ENCODE data around the gene RBFOX2. TPM values are rescaled to one million over a fixed set of nuclear protein-coding genes. Genes with fewer than 3 reads are reported as not detected.

RBFOX2 gene
- total RNA-seq, 4 donors from 2014 or later, result 46.6 to 82.7 (median 62.1) TPM

GRCh38 chr22:35873426-35873825, 155.2 kb downstream of the RBFOX2 start:
- 96% methylated on average over 3 of the region's 3 CpGs for WGBS

GRCh38 chr22:35872451-35872850, 156.2 kb downstream of the RBFOX2 start:
- 79% methylated on average over 13 of the region's 13 CpGs for WGBS
- Histone ChIP-seq H3K27me3 (no peaks in the 10 kb centered on the region), H3K27ac (no peak overlapping the region), H3K9me3 (no peaks in the 10 kb centered on the region), H3K36me3 (no peaks in the 10 kb centered on the region), H3K4me3 (no peak overlapping the region), H3K4me1 (peaks cover 1% of the 10 kb centered on the region)
- no peak for DNase-seq (ENCODE audit: low spot score in 2 of 2)
- no peak for TF ChIP-seq POLR2A (IDR thresholded peaks at IDR 0.05)
- TF ChIP-seq EP300 (IDR thresholded peaks at IDR 0.05), result no peak
- TF ChIP-seq CTCF (IDR thresholded peaks at IDR 0.05), result no peak
- TF ChIP-seq POLR2AphosphoS5 (IDR thresholded peaks at IDR 0.05), result no peak

More at GRCh38 chr22:35873426-35873825, 155.2 kb downstream of the RBFOX2 start:
- no peak for DNase-seq (ENCODE audit: low spot score in 2 of 2)
- TF ChIP-seq CTCF (IDR thresholded peaks at IDR 0.05) (no peak), EP300 (IDR thresholded peaks at IDR 0.05) (no peak), POLR2AphosphoS5 (IDR thresholded peaks at IDR 0.05) (no peak), POLR2A (IDR thresholded peaks at IDR 0.05) (no peak)
- no peak overlapping the region for H3K4me3 ChIP-seq
- no peaks in the 10 kb centered on the region for H3K4me1 ChIP-seq
- H3K9me3 ChIP-seq, result no peaks in the 10 kb centered on the region
- no peaks in the 10 kb centered on the region for H3K36me3 ChIP-seq
- no peaks in the 10 kb centered on the region for H3K27me3 ChIP-seq
- H3K27ac ChIP-seq, result no peak overlapping the region

GRCh38 chr22:35870517-35871293, 157.9 kb downstream of the RBFOX2 start:
- Histone ChIP-seq H3K27ac (no peak overlapping the region), H3K9me3 (no peaks in the 10 kb centered on the region), H3K36me3 (no peaks in the 10 kb centered on the region), H3K27me3 (no peaks in the 10 kb centered on the region), H3K4me3 (no peak overlapping the region), H3K4me1 (peaks cover 3% of the 10 kb centered on the region)
- TF ChIP-seq POLR2AphosphoS5 (IDR thresholded peaks at IDR 0.05) (no peak), POLR2A (IDR thresholded peaks at IDR 0.05) (no peak), EP300 (IDR thresholded peaks at IDR 0.05) (no peak), CTCF (IDR thresholded peaks at IDR 0.05) (no peak)
- no peak for DNase-seq (ENCODE audit: low spot score in 2 of 2)
- WGBS, result 72% methylated on average over 3 of the region's 3 CpGs

- no peaks in the 10 kb centered on the region for H3K36me3 ChIP-seq
- H3K27me3 ChIP-seq, result no peaks in the 10 kb centered on the region
- TF ChIP-seq POLR2A (IDR thresholded peaks at IDR 0.05), result no peak
- no peak for TF ChIP-seq CTCF (IDR thresholded peaks at IDR 0.05)
- no peak for TF ChIP-seq POLR2AphosphoS5 (IDR thresholded peaks at IDR 0.05)
- TF ChIP-seq EP300 (IDR thresholded peaks at IDR 0.05), result no peak
- no peaks in the 10 kb centered on the region for H3K9me3 ChIP-seq
- H3K4me1 ChIP-seq, result peaks cover 3% of the 10 kb centered on the region
- 95% methylated on average over 5 of the region's 5 CpGs for WGBS
- H3K27ac ChIP-seq, result no peak overlapping the region
- no peak overlapping the region for H3K4me3 ChIP-seq
- no peak for DNase-seq (ENCODE audit: low spot score in 2 of 2)
Measured at GRCh38 chr22:35868938-35869337, 159.7 kb downstream of the RBFOX2 start.

GRCh38 chr22:35866651-35867050, 162.0 kb downstream of the RBFOX2 start:
- Histone ChIP-seq H3K27ac (no peak overlapping the region), H3K4me3 (no peak overlapping the region), H3K9me3 (no peaks in the 10 kb centered on the region), H3K27me3 (no peaks in the 10 kb centered on the region), H3K4me1 (peaks cover 3% of the 10 kb centered on the region), H3K36me3 (no peaks in the 10 kb centered on the region)
- no peak for DNase-seq (ENCODE audit: low spot score in 2 of 2)
- TF ChIP-seq POLR2AphosphoS5 (IDR thresholded peaks at IDR 0.05) (no peak), CTCF (IDR thresholded peaks at IDR 0.05) (no peak), EP300 (IDR thresholded peaks at IDR 0.05) (no peak), POLR2A (IDR thresholded peaks at IDR 0.05) (no peak)
- 63% methylated on average over 3 of the region's 3 CpGs for WGBS
